Measurements from ENCODE around the gene RELT.

DNA sequence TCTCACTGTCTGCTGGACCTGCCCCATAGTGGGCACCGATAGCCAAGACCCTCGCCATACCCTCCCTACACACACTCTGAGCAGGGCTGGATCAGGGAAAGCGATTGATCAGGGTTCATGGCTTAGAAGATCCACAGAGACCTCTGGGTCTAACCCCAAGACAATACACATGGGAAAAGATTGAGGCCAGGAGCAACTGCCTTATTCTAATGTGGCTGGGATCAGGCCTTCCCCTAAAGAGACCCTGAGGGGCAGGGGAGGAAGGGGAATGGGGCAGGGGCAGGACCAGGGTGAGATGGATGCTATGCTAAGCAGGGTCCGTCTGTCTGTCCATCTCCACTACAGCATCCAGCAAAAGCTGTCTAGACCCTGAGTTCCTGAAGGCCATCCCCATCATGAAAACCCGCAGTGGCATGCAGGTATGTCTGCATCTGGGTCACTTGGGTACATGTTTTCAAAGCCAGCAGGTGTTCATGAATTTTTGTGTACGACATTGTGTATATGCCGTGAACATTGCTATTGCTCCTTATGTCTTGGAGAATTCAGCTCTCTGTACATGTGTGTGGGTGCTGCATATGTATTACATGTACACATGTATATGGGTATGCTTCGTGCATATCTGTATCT is 15.3 kb upstream of the RELT start:
- TF ChIP-seq EZH2 (IDR thresholded peaks at IDR 0.05; ENCODE audit: low read length, unreplicated experiment), result no peak
- TF ChIP-seq, protein P1, sequence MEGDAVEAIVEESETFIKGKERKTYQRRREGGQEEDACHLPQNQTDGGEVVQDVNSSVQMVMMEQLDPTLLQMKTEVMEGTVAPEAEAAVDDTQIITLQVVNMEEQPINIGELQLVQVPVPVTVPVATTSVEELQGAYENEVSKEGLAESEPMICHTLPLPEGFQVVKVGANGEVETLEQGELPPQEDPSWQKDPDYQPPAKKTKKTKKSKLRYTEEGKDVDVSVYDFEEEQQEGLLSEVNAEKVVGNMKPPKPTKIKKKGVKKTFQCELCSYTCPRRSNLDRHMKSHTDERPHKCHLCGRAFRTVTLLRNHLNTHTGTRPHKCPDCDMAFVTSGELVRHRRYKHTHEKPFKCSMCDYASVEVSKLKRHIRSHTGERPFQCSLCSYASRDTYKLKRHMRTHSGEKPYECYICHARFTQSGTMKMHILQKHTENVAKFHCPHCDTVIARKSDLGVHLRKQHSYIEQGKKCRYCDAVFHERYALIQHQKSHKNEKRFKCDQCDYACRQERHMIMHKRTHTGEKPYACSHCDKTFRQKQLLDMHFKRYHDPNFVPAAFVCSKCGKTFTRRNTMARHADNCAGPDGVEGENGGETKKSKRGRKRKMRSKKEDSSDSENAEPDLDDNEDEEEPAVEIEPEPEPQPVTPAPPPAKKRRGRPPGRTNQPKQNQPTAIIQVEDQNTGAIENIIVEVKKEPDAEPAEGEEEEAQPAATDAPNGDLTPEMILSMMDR (conservative IDR thresholded peaks at IDR 0.05; ENCODE audit: low read depth, low read length), result 0 out of 2 replicates have a peak, but pooled peaks have one; percentile 14

Data from PC-3 (cell line).